Measurements from ENCODE around the gene PSTPIP2. TPM values are rescaled to one million over a fixed set of nuclear protein-coding genes. Genes with fewer than 3 reads are reported as not detected.

PSTPIP2 gene
- total RNA-seq, 1 experiment from 2014 or later, result 1.9 TPM

DNA sequence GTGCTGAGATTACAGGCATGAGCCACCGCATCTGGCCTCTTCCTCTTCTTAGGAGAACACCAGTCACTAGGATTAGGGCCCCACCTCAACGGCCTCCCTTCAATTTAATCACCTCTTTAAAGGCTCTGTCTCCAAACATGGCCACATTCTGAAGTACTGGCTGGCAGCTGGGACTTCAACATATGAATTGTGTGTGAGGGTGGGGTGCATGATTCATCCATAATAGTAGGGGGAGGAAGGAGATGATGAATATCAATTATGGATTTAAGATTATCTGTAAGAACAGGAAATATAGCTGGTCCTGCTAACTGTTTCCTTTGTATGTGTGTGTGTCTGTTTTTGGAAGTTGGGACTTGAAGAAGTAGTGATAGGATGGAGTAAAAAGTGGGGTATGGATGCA, 90.2 kb downstream of the PSTPIP2 start (continued):
- TF ChIP-seq ATF2 (CRISPR knock-in tag; IDR thresholded peaks at IDR 0.05; ENCODE audit: borderline replicate concordance, low read depth) (no peak), NFYB (CRISPR knock-in tag; conservative IDR thresholded peaks at IDR 0.05; ENCODE audit: low read depth) (no peak), ZNF219 (CRISPR knock-in tag; IDR thresholded peaks at IDR 0.05; ENCODE audit: borderline replicate concordance) (no peak)
- TF ChIP-seq, protein P1, sequence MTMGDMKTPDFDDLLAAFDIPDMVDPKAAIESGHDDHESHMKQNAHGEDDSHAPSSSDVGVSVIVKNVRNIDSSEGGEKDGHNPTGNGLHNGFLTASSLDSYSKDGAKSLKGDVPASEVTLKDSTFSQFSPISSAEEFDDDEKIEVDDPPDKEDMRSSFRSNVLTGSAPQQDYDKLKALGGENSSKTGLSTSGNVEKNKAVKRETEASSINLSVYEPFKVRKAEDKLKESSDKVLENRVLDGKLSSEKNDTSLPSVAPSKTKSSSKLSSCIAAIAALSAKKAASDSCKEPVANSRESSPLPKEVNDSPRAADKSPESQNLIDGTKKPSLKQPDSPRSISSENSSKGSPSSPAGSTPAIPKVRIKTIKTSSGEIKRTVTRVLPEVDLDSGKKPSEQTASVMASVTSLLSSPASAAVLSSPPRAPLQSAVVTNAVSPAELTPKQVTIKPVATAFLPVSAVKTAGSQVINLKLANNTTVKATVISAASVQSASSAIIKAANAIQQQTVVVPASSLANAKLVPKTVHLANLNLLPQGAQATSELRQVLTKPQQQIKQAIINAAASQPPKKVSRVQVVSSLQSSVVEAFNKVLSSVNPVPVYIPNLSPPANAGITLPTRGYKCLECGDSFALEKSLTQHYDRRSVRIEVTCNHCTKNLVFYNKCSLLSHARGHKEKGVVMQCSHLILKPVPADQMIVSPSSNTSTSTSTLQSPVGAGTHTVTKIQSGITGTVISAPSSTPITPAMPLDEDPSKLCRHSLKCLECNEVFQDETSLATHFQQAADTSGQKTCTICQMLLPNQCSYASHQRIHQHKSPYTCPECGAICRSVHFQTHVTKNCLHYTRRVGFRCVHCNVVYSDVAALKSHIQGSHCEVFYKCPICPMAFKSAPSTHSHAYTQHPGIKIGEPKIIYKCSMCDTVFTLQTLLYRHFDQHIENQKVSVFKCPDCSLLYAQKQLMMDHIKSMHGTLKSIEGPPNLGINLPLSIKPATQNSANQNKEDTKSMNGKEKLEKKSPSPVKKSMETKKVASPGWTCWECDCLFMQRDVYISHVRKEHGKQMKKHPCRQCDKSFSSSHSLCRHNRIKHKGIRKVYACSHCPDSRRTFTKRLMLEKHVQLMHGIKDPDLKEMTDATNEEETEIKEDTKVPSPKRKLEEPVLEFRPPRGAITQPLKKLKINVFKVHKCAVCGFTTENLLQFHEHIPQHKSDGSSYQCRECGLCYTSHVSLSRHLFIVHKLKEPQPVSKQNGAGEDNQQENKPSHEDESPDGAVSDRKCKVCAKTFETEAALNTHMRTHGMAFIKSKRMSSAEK (CRISPR knock-in tag; IDR thresholded peaks at IDR 0.05; ENCODE audit: borderline replicate concordance), result no peak
- TF ChIP-seq, protein P2, sequence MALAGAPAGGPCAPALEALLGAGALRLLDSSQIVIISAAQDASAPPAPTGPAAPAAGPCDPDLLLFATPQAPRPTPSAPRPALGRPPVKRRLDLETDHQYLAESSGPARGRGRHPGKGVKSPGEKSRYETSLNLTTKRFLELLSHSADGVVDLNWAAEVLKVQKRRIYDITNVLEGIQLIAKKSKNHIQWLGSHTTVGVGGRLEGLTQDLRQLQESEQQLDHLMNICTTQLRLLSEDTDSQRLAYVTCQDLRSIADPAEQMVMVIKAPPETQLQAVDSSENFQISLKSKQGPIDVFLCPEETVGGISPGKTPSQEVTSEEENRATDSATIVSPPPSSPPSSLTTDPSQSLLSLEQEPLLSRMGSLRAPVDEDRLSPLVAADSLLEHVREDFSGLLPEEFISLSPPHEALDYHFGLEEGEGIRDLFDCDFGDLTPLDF (CRISPR knock-in tag; IDR thresholded peaks at IDR 0.05), result no peak

DNA sequence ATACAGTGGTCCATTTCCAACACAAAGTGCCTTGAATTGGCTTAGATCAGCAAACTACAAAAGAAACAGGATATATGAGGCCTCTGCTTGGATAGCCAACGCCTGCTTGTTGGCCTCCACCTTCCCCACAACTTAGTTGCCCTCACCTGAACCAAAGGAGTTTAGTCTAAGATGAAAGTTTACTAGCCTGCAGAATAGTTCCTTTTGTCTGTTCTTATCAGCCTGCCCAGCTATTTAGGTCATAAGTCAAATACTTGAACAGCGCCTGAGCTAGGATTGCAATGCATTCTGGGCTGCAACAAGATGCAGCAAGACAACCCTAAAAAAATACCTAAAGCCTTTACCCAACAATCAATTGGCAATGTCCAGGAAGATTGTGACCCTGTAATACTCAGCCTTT, 91.8 kb downstream of the PSTPIP2 start:
- H3K4me3 Mint-ChIP-seq, result no peak overlapping the region
- ChIA-PET CTCF (no interaction called here), POLR2A (no interaction called here)
- no peak overlapping the region for H3K27ac Mint-ChIP-seq
- DNase-seq (ENCODE audit: low spot score), result no peak
- H3K4me1 Mint-ChIP-seq, result peaks cover 16% of the 10 kb centered on the region
- no peaks in the 10 kb centered on the region; the same call in 1 of the 2 replicates for H3K27me3 Mint-ChIP-seq (ENCODE audit: low read depth)
- TF ChIP-seq FOXP1 (CRISPR knock-in tag; IDR thresholded peaks at IDR 0.05; ENCODE audit: borderline replicate concordance) (no peak), ELF4 (CRISPR knock-in tag; IDR thresholded peaks at IDR 0.05; ENCODE audit: low read depth) (no peak), ZNF281 (CRISPR knock-in tag; IDR thresholded peaks at IDR 0.05) (no peak), NFYB (CRISPR knock-in tag; conservative IDR thresholded peaks at IDR 0.05; ENCODE audit: low read depth) (no peak), IRF2 (CRISPR knock-in tag; IDR thresholded peaks at IDR 0.05; ENCODE audit: borderline replicate concordance, low read depth) (no peak), MYBL2 (CRISPR knock-in tag; IDR thresholded peaks at IDR 0.05) (no peak), ZNF423 (CRISPR knock-in tag; IDR thresholded peaks at IDR 0.05) (no peak), E2F5 (CRISPR knock-in tag; IDR thresholded peaks at IDR 0.05) (no peak), FOXJ3 (CRISPR knock-in tag; IDR thresholded peaks at IDR 0.05; ENCODE audit: borderline replicate concordance) (no peak), SP1 (CRISPR knock-in tag; conservative IDR thresholded peaks at IDR 0.05) (no peak), CBFB (CRISPR knock-in tag; IDR thresholded peaks at IDR 0.05; ENCODE audit: low read depth) (no peak), RORB (CRISPR knock-in tag; IDR thresholded peaks at IDR 0.05) (no peak), GABPB1 (CRISPR knock-in tag; IDR thresholded peaks at IDR 0.05) (no peak)
- TF ChIP-seq, protein P3, sequence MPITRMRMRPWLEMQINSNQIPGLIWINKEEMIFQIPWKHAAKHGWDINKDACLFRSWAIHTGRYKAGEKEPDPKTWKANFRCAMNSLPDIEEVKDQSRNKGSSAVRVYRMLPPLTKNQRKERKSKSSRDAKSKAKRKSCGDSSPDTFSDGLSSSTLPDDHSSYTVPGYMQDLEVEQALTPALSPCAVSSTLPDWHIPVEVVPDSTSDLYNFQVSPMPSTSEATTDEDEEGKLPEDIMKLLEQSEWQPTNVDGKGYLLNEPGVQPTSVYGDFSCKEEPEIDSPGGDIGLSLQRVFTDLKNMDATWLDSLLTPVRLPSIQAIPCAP (CRISPR knock-in tag; IDR thresholded peaks at IDR 0.05), result no peak
- TF ChIP-seq, protein P4, sequence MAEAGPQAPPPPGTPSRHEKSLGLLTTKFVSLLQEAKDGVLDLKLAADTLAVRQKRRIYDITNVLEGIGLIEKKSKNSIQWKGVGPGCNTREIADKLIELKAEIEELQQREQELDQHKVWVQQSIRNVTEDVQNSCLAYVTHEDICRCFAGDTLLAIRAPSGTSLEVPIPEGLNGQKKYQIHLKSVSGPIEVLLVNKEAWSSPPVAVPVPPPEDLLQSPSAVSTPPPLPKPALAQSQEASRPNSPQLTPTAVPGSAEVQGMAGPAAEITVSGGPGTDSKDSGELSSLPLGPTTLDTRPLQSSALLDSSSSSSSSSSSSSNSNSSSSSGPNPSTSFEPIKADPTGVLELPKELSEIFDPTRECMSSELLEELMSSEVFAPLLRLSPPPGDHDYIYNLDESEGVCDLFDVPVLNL (CRISPR knock-in tag; IDR thresholded peaks at IDR 0.05; ENCODE audit: borderline replicate concordance, low read depth), result no peak
- TF ChIP-seq, protein P5, sequence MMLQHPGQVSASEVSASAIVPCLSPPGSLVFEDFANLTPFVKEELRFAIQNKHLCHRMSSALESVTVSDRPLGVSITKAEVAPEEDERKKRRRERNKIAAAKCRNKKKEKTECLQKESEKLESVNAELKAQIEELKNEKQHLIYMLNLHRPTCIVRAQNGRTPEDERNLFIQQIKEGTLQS (CRISPR knock-in tag; conservative IDR thresholded peaks at IDR 0.05), result no peak
- TF ChIP-seq, protein P2 (CRISPR knock-in tag; IDR thresholded peaks at IDR 0.05), result no peak
- H3K9me3 Mint-ChIP-seq, result no peaks in the 10 kb centered on the region
- H3K36me3 Mint-ChIP-seq, result no peaks in the 10 kb centered on the region
- no peak for ATAC-seq
